PC-3 (cell line): ENCODE data around the gene LEKR1.

Experiments used
- CTCF ChIP-seq: fragments of 300-600 bp; sonication (generic); conservative IDR thresholded peaks from 2 replicates; pipeline ENCODE4 v1.5.1; 2017; ENCODE audit warnings: antibody characterized with exemption, low read depth, mild to moderate bottlenecking, low read length
- EZH2 ChIP-seq: fragments of 300-600 bp; sonication (generic); IDR thresholded peaks from one replicate; pipeline ENCODE4 v1.6.1; 2017; ENCODE audit warnings: antibody characterized with exemption, mild to moderate bottlenecking, low read length; ENCODE audit not compliant: unreplicated experiment
- EZH2phosphoT487 ChIP-seq: fragments of 300-600 bp; sonication (generic); IDR thresholded peaks from 2 replicates; pipeline ENCODE4 v1.6.1; 2018; ENCODE audit warnings: mild to moderate bottlenecking, antibody characterized with exemption, low read length, borderline replicate concordance

GRCh38 chr3:156923349-156923748 is 97.2 kb downstream of the LEKR1 start:
- TF ChIP-seq CTCF (no peak), EZH2 (no peak), EZH2phosphoT487 (no peak)
